Kidney (tissue), 14 donors: ENCODE results near the gene ARMH2. TPM values are rescaled to one million over a fixed set of nuclear protein-coding genes. Genes with fewer than 3 reads are reported as not detected.
"Not testable (repeated sequence)": the region's sequence is repeated elsewhere in the genome, so short reads cannot be mapped to it uniquely, and the experiment has no call there.

Experiments
- DNase-seq, 5 donors: peaks; one replicate each; pipeline ENCODE4 v3.0.0-alpha.2; 2013 to 2020
- FAIRE-seq: peaks from 2 replicates; lab custom pipeline; 2012; peaks lifted over from hg19 to GRCh38; lab: Jason Lieb, UNC
- H3K27ac ChIP-seq, 2 donors: one replicate each; pipeline ENCODE4 v1.7.0; 2013; ENCODE audit warnings: low read depth in 2 of 2, low read length in 2 of 2, inconsistent platforms in 1 of 2
- H3K27me3 ChIP-seq: one replicate; pipeline ENCODE4 v1.7.1; 2013; ENCODE audit warnings: low read length, inconsistent platforms; ENCODE audit not compliant: control insufficient read depth, insufficient read depth
- H3K36me3 ChIP-seq, 3 donors: one replicate each; pipeline versions ENCODE4 v1.7.0 to v1.7.1; 2013; ENCODE audit warnings: low read length in 3 of 3, control low read depth in 1 of 3, inconsistent platforms in 1 of 3; ENCODE audit not compliant: insufficient read depth in 3 of 3, control insufficient read depth in 2 of 3
- H3K4me1 ChIP-seq, 3 donors: one replicate each; pipeline versions ENCODE4 v1.7.0 to v1.7.1; 2013; ENCODE audit warnings: low read length in 3 of 3, inconsistent platforms in 1 of 3, low read depth in 1 of 3; ENCODE audit not compliant: control insufficient read depth in 2 of 3, insufficient read depth in 2 of 3
- H3K4me3 ChIP-seq, 3 donors: one replicate each; pipeline versions ENCODE4 v1.7.0 to v1.8.1; 2013; ENCODE audit warnings: low read length in 3 of 3, control low read depth in 1 of 3, inconsistent platforms in 1 of 3
- H3K9ac ChIP-seq, 3 donors: one replicate each; pipeline versions ENCODE4 v1.7.0 to v1.7.1; 2013; ENCODE audit warnings: low read length in 3 of 3, control low read depth in 1 of 3, inconsistent platforms in 1 of 3
- H3K9me3 ChIP-seq, 3 donors: one replicate each; pipeline versions ENCODE4 v1.7.0 to v1.7.1; 2013; ENCODE audit warnings: low read length in 3 of 3, control low read depth in 1 of 3, inconsistent platforms in 1 of 3; ENCODE audit not compliant: control insufficient read depth in 2 of 3, insufficient read depth in 1 of 3
- intact Hi-C: fragments of 100-400 bp; cut with DNase I; formaldehyde crosslinking; loops from one replicate; pipeline ENCODE4 v1.11.1; 2022
- polyA plus RNA-seq: library from polyadenylated mRNA; stranded (reverse); fragments of 350-450 nt; fragmentation: Illumina TruSeq; extraction: RNeasy Lipid Tissue Mini Kit (QIAGEN cat#74804); gene quantifications from one replicate; pipeline ENCODE4 v1.2.3, GENCODE V29; 2014; ENCODE audit warnings: low read depth, low replicate concordance; ENCODE audit not compliant: insufficient read depth
- total RNA-seq: library from RNA; stranded (reverse); fragmentation: NEBNext Ultra II Directional; extraction: Animal tissue kit (Norgen Biotek cat#: 25700); gene quantifications from one replicate; pipeline ENCODE4 v1.2.1, GENCODE V29; 2021
- TF ChIP-seq, protein P1 (sequence below): IDR thresholded peaks from 3 replicates; pipeline ENCODE4 v1.5.1; 2012; ENCODE audit warnings: mild to moderate bottlenecking, moderate library complexity, borderline replicate concordance; ENCODE audit not compliant: insufficient read depth; ENCODE audit errors: extremely low read depth
- donor health status: control.
- donor health status: control.
- donor health status: control.
- donor health status: control.
- donor health status: control.
- donor health status: DM: yes; HTN: yes; CAD: no.
- donor health status: Normal renal cell carcinoma (clear cell type).

The ARMH2 gene
- total and polyA plus RNA-seq, 2 donors from 2014 or later = not detected

DNA sequence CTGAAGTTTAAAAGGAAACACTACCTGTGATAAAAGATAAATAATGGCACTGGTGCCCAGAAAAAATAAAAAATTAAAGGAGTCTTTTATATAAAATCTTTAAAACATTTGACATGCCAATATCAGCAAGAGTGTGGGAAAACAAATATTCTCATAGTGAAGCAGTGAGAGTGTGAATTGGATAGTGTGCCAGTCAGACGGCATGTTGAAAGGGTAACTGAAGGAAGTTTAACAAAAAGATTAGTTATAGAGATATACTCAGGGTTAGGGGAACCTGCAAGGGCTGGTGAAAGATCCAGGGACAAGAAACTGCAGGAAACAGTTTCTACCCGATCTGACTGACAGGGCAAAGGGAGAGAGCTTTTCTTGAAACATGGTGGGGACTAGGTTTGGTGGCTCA lies 46.2 kb downstream of the ARMH2 start:
- Histone ChIP-seq H3K4me1 (no peaks in the 10 kb centered on the region), H3K27me3 (no peaks in the 10 kb centered on the region), H3K9ac (no peak overlapping the region), H3K4me3 (no peak overlapping the region), H3K27ac (no peak overlapping the region), H3K36me3 (no peaks in the 10 kb centered on the region), H3K9me3 (peaks cover 0 to 3% (median 0%) of the 10 kb centered on the region in 3 donors)
- intact Hi-C loops = no loop called here
- DNase-seq (no peak), FAIRE-seq (no peak)
- TF ChIP-seq, protein P1, sequence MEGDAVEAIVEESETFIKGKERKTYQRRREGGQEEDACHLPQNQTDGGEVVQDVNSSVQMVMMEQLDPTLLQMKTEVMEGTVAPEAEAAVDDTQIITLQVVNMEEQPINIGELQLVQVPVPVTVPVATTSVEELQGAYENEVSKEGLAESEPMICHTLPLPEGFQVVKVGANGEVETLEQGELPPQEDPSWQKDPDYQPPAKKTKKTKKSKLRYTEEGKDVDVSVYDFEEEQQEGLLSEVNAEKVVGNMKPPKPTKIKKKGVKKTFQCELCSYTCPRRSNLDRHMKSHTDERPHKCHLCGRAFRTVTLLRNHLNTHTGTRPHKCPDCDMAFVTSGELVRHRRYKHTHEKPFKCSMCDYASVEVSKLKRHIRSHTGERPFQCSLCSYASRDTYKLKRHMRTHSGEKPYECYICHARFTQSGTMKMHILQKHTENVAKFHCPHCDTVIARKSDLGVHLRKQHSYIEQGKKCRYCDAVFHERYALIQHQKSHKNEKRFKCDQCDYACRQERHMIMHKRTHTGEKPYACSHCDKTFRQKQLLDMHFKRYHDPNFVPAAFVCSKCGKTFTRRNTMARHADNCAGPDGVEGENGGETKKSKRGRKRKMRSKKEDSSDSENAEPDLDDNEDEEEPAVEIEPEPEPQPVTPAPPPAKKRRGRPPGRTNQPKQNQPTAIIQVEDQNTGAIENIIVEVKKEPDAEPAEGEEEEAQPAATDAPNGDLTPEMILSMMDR = no peak

DNA sequence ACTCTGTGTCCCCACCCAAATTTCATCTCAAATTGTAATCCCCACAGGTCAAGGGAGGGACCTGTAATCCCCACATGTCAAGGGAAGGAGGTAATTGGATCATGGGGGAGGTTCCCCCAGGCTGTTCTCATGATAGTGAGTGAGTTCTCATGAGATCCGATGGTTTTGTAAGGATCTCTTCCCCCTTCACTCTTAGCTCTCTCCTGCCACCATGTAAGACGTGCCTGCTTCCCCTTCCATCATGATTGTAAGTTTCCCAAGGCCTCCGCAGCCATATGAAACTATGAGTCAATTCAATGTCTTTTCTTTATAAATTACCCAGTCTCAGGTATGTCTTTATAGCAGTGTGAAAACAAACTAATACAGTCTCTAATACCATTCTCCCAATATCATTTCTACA lies 47.8 kb downstream of the ARMH2 start:
- DNase-seq, intact Hi-C loops, H3K9ac ChIP-seq, H3K27ac ChIP-seq, H3K9me3 ChIP-seq, H3K27me3 ChIP-seq, H3K4me3 ChIP-seq, H3K4me1 ChIP-seq, FAIRE-seq, H3K36me3 ChIP-seq: not testable (repeated sequence)

DNA sequence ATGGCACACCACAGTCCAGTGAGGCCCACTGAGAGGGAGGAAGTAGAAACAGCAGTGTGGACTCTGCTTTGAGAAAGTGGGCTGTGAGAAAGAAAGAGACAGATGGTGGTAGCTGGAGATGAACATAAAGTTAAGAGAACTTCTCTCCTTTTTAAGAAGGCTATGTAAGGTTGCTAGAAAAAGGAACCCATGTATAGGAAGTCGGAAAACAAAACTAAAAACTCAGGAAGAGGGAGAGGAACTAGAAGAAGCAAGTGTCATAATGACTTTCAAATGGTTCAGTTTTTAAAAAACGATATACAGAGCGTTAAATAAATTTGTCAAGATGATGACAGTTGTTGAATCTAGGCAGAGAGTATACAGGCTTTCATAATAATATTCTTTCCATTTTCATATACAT lies 49.4 kb downstream of the ARMH2 start:
- no peak overlapping the region for H3K27ac ChIP-seq

More for the DNA sequence above, 49.4 kb downstream of the ARMH2 start:
- intact Hi-C loops = no loop called here
- H3K9me3 ChIP-seq = peaks cover 0 to 3% (median 0%) of the 10 kb centered on the region in 3 donors
- no peak overlapping the region for H3K4me3 ChIP-seq
- no peaks in the 10 kb centered on the region for H3K36me3 ChIP-seq
- FAIRE-seq = no peak
- TF ChIP-seq, protein P1 = no peak
- no peak for DNase-seq
- H3K9ac ChIP-seq = no peak overlapping the region
- no peaks in the 10 kb centered on the region for H3K4me1 ChIP-seq
- no peaks in the 10 kb centered on the region for H3K27me3 ChIP-seq

Other genes with a start within 250 kb of the ARMH2 start
- gene KIAA0319, start 152.7 kb downstream of the ARMH2 start, total RNA-seq = 0.16 TPM
- gene KIAA0319, start 152.7 kb downstream of the ARMH2 start, polyA plus RNA-seq = 0.11 TPM
- gene TDP2, start 132.0 kb downstream of the ARMH2 start, total RNA-seq = 33.0 TPM
- gene TDP2, start 132.0 kb downstream of the ARMH2 start, polyA plus RNA-seq = 82.9 TPM
- gene ACOT13, start 131.8 kb downstream of the ARMH2 start, total RNA-seq = 15.3 TPM
- gene ACOT13, start 131.8 kb downstream of the ARMH2 start, polyA plus RNA-seq = 109 TPM
- 114 TPM for gene C6orf62, start 79.8 kb downstream of the ARMH2 start, total RNA-seq
- gene C6orf62, start 79.8 kb downstream of the ARMH2 start, polyA plus RNA-seq = 55.8 TPM
- 13.0 TPM for gene GMNN, start 24.0 kb downstream of the ARMH2 start, total RNA-seq
- gene GMNN, start 24.0 kb downstream of the ARMH2 start, polyA plus RNA-seq = 26.7 TPM
- gene RIPOR2, start 137.0 kb upstream of the ARMH2 start, total RNA-seq = 24.2 TPM
- gene RIPOR2, start 137.0 kb upstream of the ARMH2 start, polyA plus RNA-seq = 1.7 TPM